Skin of body (tissue), 2 donors: Measurements from ENCODE around the gene TEX14. TPM values are rescaled to one million over a fixed set of nuclear protein-coding genes. Genes with fewer than 3 reads are reported as not detected.

Experiments used
- DNase-seq: peaks from one replicate; lab custom pipeline; 2025; lab: John Stamatoyannopoulos, UW
- total RNA-seq: library from RNA; depleted of rRNA; stranded (reverse); fragments of >200 nt; gene quantifications from one replicate; pipeline ENCODE4 v1.2.3, GENCODE V29; 2014

Gene TEX14
- total RNA-seq, 1 donor from 2014 or later: 0.10 TPM

GRCh38 chr17:58648236-58648635 is 43.6 kb downstream of the TEX14 start:
- DNase-seq: no peak

GRCh38 chr17:58643147-58643546 is 48.7 kb downstream of the TEX14 start:
- no peak for DNase-seq

GRCh38 chr17:58641887-58642311 is 49.9 kb downstream of the TEX14 start:
- DNase-seq: peak; percentile 24

- DNase-seq: no peak
Measured at GRCh38 chr17:58640202-58640601, 51.6 kb downstream of the TEX14 start.

- DNase-seq: no peak
Measured at GRCh38 chr17:58639681-58640080, 52.2 kb downstream of the TEX14 start.

- no peak for DNase-seq
Measured at GRCh38 chr17:58637011-58637570, 54.8 kb downstream of the TEX14 start.

- no peak for DNase-seq
Measured at GRCh38 chr17:58632324-58633314, 59.2 kb downstream of the TEX14 start.

GRCh38 chr17:58631523-58632323 is 60.1 kb downstream of the TEX14 start:
- DNase-seq: peak; percentile 99

GRCh38 chr17:58630883-58631522 is 60.8 kb downstream of the TEX14 start:
- no peak for DNase-seq

GRCh38 chr17:58626905-58627304 is 64.9 kb downstream of the TEX14 start:
- DNase-seq: no peak

- DNase-seq: no peak
Measured at GRCh38 chr17:58624751-58625150, 67.1 kb downstream of the TEX14 start.

- DNase-seq: no peak
Measured at GRCh38 chr17:58621174-58621573, 70.7 kb downstream of the TEX14 start.

GRCh38 chr17:58618336-58618735 is 73.5 kb downstream of the TEX14 start:
- no peak for DNase-seq

GRCh38 chr17:58617563-58617962 is 74.3 kb downstream of the TEX14 start:
- no peak for DNase-seq

GRCh38 chr17:58615768-58616659 is 75.8 kb downstream of the TEX14 start:
- DNase-seq: no peak

GRCh38 chr17:58614859-58615459 is 76.9 kb downstream of the TEX14 start:
- DNase-seq: no peak

- no peak for DNase-seq
Measured at GRCh38 chr17:58611331-58611730, 80.5 kb downstream of the TEX14 start.

GRCh38 chr17:58606934-58607333 is 84.9 kb downstream of the TEX14 start:
- no peak for DNase-seq

GRCh38 chr17:58605986-58606385 is 85.9 kb downstream of the TEX14 start:
- no peak for DNase-seq

GRCh38 chr17:58605470-58605869 is 86.4 kb downstream of the TEX14 start:
- no peak for DNase-seq
